Natural killer cell (primary cell): ENCODE measurements around the gene AUTS2. TPM values are rescaled to one million over a fixed set of nuclear protein-coding genes. Genes with fewer than 3 reads are reported as not detected.

ENCODE experiments used
- ATAC-seq, 3 donors: fragments of 150-1000 bp in 2 of 3; fragments of 200-7000 bp in 1 of 3; cut with Tn5 transposase; 1 replicate in 1 of 3; 2 replicates in 2 of 3; pipeline ENCODE4 v1.10.0; 2021; ENCODE audit warnings: mild to moderate bottlenecking in 2 of 3, moderate library complexity in 2 of 3
- DNase-seq, 2 donors: peaks; one replicate each; pipeline versions ENCODE4 v3.0.0 to v3.0.0-alpha.2; 2013 to 2021; ENCODE audit warnings: mixed read lengths in 1 of 2
- H3K27ac ChIP-seq: one replicate; pipeline ENCODE4 v1.5.1; 2013; ENCODE audit warnings: mild to moderate bottlenecking, low read length
- H3K27me3 ChIP-seq: one replicate; pipeline ENCODE4 v1.6.1; 2013; ENCODE audit warnings: low read length; ENCODE audit not compliant: control insufficient read depth, insufficient read depth
- H3K36me3 ChIP-seq: one replicate; pipeline ENCODE4 v1.6.1; 2013; ENCODE audit warnings: low read length; ENCODE audit not compliant: control insufficient read depth, insufficient read depth
- H3K4me1 ChIP-seq: one replicate; pipeline ENCODE4 v1.6.1; 2013; ENCODE audit warnings: low read length; ENCODE audit not compliant: control insufficient read depth, insufficient read depth
- H3K4me3 ChIP-seq: one replicate; pipeline ENCODE4 v1.5.1; 2013; ENCODE audit warnings: low read length
- H3K9me3 ChIP-seq: one replicate; pipeline ENCODE4 v1.6.1; 2013; ENCODE audit warnings: low read length; ENCODE audit not compliant: control insufficient read depth, insufficient read depth
- H3K27ac Mint-ChIP-seq, 2 donors: one replicate each; pipeline ENCODE4 v1.8.0; 2022; ENCODE audit warnings: mild to moderate bottlenecking in 2 of 2, mixed read lengths in 2 of 2, moderate library complexity in 1 of 2
- H3K27me3 Mint-ChIP-seq, 2 donors: one replicate each; pipeline ENCODE4 v1.8.0; 2022; ENCODE audit warnings: low read depth in 2 of 2, mixed read lengths in 2 of 2
- H3K36me3 Mint-ChIP-seq: one replicate; pipeline ENCODE4 v1.8.0; 2022; ENCODE audit warnings: mixed read lengths
- H3K4me1 Mint-ChIP-seq, 2 donors: one replicate each; pipeline ENCODE4 v1.8.0; 2022; ENCODE audit warnings: mixed read lengths in 2 of 2
- H3K4me3 Mint-ChIP-seq: one replicate; pipeline ENCODE4 v1.8.0; 2022; ENCODE audit warnings: mild to moderate bottlenecking, moderate library complexity, mixed read lengths
- H3K9me3 Mint-ChIP-seq, 2 donors: one replicate each; pipeline ENCODE4 v1.8.0; 2022; ENCODE audit warnings: mixed read lengths in 2 of 2
- CTCF ChIP-seq: fragments of 200-600 bp; IDR thresholded peaks from one replicate; pipeline ENCODE4 v1.8.0; 2022; ENCODE audit warnings: antibody characterized with exemption
- WGBS: methylation state at CpG from one replicate; pipeline ENCODE4 v1.1.7; 2013; ENCODE audit warnings: missing lambda C conversion rate; ENCODE audit not compliant: insufficient coverage; 5-methylcytosine and 5-hydroxymethylcytosine counted together
- intact Hi-C: fragments of 100-400 bp; cut with micrococcal nuclease; formaldehyde crosslinking; loops from one replicate; pipeline ENCODE4 v1.14.2; 2022
- total RNA-seq, 4 donors: library from RNA; stranded (reverse); fragments of 120-200 nt in 1 of 4; gene quantifications; one replicate each; pipeline versions ENCODE4 v1.2.3 to v1.2.4, GENCODE V29; 2013 to 2022

AUTS2 gene
- total RNA-seq, 3 donors from 2014 or later (not counting 1 experiment from before 2014, with no cell fraction given) = 147 to 197 (median 155) TPM

DNA sequence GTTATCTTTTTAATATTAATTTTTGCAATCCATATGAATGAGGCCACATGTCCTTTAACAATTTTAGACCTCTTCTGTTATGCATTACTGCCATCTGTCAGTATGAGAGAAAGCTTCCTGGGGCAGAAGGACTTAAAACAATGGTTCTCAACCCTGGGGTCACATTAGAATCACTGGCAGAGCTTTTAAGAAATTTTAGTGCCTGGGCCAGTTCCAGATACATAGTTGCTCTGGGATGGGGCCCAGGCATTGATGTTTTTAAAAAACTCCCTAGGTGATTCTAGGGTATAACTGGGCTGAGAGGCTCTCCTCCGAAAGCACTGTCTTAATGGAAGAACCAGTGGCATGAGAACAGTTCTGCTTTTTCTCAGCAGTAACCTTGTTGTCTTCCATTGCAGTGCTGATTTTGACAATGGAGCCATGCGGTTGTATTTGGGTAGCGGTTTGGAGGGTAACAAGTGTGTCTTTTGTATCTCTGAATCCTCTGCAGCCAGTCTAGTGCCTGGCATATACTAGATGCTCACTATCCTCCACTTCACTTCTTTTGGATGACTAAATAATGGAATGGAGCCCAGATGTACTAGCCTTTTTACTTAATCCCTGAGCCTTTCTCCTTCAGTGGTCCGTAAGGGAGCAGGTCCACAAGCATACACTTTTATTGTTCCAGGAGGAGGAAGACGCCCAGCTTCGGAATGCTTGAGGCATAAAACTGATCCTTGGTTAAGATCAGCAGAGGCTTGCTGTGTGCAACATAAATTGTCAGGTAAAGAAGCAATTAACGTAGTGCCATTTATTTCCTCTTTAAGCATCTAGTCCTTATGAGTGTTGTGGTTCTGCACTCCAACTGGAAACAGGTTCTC, 227.1 kb downstream of the AUTS2 start:
- ATAC-seq (no peak), DNase-seq (peak in 1 of 2 donors; percentile 7)
- peak overlapping the region; percentile 83 to 91 for H3K27ac Mint-ChIP-seq
- Histone ChIP-seq H3K4me1 (peaks cover 12% of the 10 kb centered on the region), H3K9me3 (no peaks in the 10 kb centered on the region), H3K4me3 (peak overlapping the region; percentile 59), H3K27ac (peak overlapping the region; percentile 82), H3K36me3 (no peaks in the 10 kb centered on the region), H3K27me3 (no peaks in the 10 kb centered on the region)
- no peaks in the 10 kb centered on the region for H3K27me3 Mint-ChIP-seq
- TF ChIP-seq CTCF = no peak
- peak overlapping the region; percentile 87 for H3K4me3 Mint-ChIP-seq
- H3K9me3 Mint-ChIP-seq = no peaks in the 10 kb centered on the region
- WGBS = 87% methylated on average over 7 of the region's 7 CpGs
- H3K36me3 Mint-ChIP-seq = no peaks in the 10 kb centered on the region
- H3K4me1 Mint-ChIP-seq = peaks cover 31 to 41% of the 10 kb centered on the region in 2 donors
- intact Hi-C loops = loop anchor here (10.0 kb wide), 1 partner anchor 231 kb away; the partner anchor contains the start of gene AUTS2

DNA sequence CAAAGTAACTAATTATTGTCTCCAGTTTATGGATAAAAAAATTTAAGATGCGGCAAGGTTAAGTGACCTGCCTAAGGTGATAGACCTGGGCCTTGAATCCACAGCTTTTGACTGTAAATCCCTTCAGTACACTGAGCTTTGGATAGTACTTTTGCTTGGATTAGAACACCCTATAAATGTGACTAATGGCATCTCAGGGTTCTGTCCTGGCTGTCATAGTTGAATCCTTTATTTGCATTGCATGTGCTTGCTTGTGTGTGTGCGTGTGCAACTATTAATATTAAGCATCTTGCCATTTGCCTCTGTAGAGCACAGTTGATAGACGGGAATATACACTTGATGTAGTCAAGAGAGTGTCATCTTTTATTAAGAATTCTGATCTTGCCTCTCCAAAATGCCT, 228.0 kb downstream of the AUTS2 start:
- no peak for TF ChIP-seq CTCF
- Histone ChIP-seq H3K27ac (no peak overlapping the region), H3K36me3 (no peaks in the 10 kb centered on the region), H3K4me1 (peaks cover 12% of the 10 kb centered on the region), H3K27me3 (no peaks in the 10 kb centered on the region), H3K4me3 (no peak overlapping the region), H3K9me3 (no peaks in the 10 kb centered on the region)
- Mint-ChIP-seq H3K27ac (no peak overlapping the region), H3K9me3 (no peaks in the 10 kb centered on the region), H3K4me1 (peaks cover 31 to 41% of the 10 kb centered on the region in 2 donors), H3K4me3 (peak overlapping the region; percentile 25), H3K27me3 (no peaks in the 10 kb centered on the region), H3K36me3 (no peaks in the 10 kb centered on the region)
- 93% methylated on average over 2 of the region's 3 CpGs for WGBS
- DNase-seq = no peak
- intact Hi-C loops = loop anchor here (10.0 kb wide), 1 partner anchor 231 kb away; the partner anchor contains the start of gene AUTS2
- no peak for ATAC-seq

DNA sequence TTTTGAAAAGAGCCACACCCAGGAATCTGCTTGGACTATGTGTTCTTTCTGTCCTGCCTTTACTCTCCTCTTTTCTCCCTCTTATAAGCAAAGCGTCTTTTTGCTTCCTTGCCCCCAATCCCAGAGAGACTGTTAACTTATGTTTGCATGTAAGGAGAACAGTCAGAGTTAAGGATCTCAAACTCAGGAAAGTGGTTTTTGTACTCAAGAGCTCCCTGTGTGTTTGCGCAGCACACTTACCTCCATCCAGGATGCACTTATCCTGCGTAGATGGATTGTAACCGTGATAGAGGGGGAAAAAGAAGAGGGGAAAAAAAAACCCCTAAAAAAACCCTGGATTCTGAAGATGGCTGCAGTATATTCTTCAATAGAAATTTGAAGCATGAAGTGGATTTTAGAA, 228.9 kb downstream of the AUTS2 start:
- H3K27ac Mint-ChIP-seq = peak overlapping the region in 1 of 2 donors; percentile 42
- Histone ChIP-seq H3K4me3 (no peak overlapping the region), H3K27ac (no peak overlapping the region), H3K27me3 (no peaks in the 10 kb centered on the region), H3K36me3 (no peaks in the 10 kb centered on the region), H3K4me1 (peaks cover 12% of the 10 kb centered on the region), H3K9me3 (no peaks in the 10 kb centered on the region)
- no peak for DNase-seq
- H3K4me3 Mint-ChIP-seq = no peak overlapping the region
- intact Hi-C loops = loop anchor here (10.0 kb wide), 1 partner anchor 232 kb away; the partner anchor contains the start of gene AUTS2
- peaks cover 31 to 41% of the 10 kb centered on the region in 2 donors for H3K4me1 Mint-ChIP-seq
- WGBS = no CpG with 5 or more reads among the region's 4 CpGs
- H3K9me3 Mint-ChIP-seq = no peaks in the 10 kb centered on the region
- H3K36me3 Mint-ChIP-seq = no peaks in the 10 kb centered on the region
- no peaks in the 10 kb centered on the region for H3K27me3 Mint-ChIP-seq
- ATAC-seq = no peak
- no peak for TF ChIP-seq CTCF
